Transverse colon (tissue), 4 donors: ENCODE results near the gene GCNT2.

Experiments used
- EP300 ChIP-seq: sonication (generic); formaldehyde crosslinking; IDR thresholded peaks from one replicate; pipeline ENCODE4 v1.6.1; 2017; ENCODE audit warnings: antibody characterized with exemption, low read depth
- POLR2A ChIP-seq: fragments of 450-650 bp; IDR thresholded peaks from one replicate; pipeline ENCODE4 v1.6.1; 2016; ENCODE audit warnings: antibody characterized with exemption, mild to moderate bottlenecking, moderate library complexity
- POLR2AphosphoS5 ChIP-seq, 3 donors: sonication (generic); formaldehyde crosslinking; IDR thresholded peaks; one replicate each; pipeline ENCODE4 v1.6.1; 2016; ENCODE audit warnings: antibody characterized with exemption in 3 of 3
- TF ChIP-seq, protein P1 (sequence below), 5 experiments: fragments of 200-600 bp in 3 of 5; fragments of 450-650 bp in 2 of 5; sonication (generic) in 3 of 5; IDR thresholded peaks; 1 replicate in 2 of 5; 2 replicates in 3 of 5; pipeline ENCODE4 v1.5.1; 2016 to 2017; ENCODE audit warnings: antibody characterized with exemption in 5 of 5, inconsistent platforms in 3 of 5, mild to moderate bottlenecking in 2 of 5, moderate library complexity in 1 of 5

DNA sequence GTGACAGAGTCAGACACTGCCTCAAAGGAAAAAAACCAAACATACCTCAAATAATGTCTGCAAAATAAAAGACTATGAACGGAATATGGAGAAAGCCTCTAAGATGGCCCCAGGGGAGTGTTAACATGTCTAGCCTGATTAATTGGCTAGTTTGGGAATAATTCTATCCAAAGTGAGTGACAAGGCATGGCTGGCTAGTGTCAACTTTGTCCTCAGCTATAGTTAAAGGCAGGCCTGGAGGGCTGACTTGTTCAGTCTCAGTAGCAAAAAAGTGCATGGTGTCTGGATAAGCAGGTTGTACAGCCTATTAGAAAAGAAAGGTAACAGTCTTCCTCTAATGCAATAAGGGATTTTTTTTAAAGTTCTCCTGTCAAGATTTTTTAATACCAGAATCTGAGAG is 32.7 kb downstream of the GCNT2 start:
- no peak for TF ChIP-seq POLR2A
- TF ChIP-seq, protein P1, sequence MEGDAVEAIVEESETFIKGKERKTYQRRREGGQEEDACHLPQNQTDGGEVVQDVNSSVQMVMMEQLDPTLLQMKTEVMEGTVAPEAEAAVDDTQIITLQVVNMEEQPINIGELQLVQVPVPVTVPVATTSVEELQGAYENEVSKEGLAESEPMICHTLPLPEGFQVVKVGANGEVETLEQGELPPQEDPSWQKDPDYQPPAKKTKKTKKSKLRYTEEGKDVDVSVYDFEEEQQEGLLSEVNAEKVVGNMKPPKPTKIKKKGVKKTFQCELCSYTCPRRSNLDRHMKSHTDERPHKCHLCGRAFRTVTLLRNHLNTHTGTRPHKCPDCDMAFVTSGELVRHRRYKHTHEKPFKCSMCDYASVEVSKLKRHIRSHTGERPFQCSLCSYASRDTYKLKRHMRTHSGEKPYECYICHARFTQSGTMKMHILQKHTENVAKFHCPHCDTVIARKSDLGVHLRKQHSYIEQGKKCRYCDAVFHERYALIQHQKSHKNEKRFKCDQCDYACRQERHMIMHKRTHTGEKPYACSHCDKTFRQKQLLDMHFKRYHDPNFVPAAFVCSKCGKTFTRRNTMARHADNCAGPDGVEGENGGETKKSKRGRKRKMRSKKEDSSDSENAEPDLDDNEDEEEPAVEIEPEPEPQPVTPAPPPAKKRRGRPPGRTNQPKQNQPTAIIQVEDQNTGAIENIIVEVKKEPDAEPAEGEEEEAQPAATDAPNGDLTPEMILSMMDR (IDR thresholded peaks at IDR 0.05) = no peak
- no peak for TF ChIP-seq EP300
- TF ChIP-seq POLR2AphosphoS5 (IDR thresholded peaks at IDR 0.05) = no peak
